ENCODE measurements around the gene WIF1.

The WIF1 gene, protein sequence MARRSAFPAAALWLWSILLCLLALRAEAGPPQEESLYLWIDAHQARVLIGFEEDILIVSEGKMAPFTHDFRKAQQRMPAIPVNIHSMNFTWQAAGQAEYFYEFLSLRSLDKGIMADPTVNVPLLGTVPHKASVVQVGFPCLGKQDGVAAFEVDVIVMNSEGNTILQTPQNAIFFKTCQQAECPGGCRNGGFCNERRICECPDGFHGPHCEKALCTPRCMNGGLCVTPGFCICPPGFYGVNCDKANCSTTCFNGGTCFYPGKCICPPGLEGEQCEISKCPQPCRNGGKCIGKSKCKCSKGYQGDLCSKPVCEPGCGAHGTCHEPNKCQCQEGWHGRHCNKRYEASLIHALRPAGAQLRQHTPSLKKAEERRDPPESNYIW

DNA sequence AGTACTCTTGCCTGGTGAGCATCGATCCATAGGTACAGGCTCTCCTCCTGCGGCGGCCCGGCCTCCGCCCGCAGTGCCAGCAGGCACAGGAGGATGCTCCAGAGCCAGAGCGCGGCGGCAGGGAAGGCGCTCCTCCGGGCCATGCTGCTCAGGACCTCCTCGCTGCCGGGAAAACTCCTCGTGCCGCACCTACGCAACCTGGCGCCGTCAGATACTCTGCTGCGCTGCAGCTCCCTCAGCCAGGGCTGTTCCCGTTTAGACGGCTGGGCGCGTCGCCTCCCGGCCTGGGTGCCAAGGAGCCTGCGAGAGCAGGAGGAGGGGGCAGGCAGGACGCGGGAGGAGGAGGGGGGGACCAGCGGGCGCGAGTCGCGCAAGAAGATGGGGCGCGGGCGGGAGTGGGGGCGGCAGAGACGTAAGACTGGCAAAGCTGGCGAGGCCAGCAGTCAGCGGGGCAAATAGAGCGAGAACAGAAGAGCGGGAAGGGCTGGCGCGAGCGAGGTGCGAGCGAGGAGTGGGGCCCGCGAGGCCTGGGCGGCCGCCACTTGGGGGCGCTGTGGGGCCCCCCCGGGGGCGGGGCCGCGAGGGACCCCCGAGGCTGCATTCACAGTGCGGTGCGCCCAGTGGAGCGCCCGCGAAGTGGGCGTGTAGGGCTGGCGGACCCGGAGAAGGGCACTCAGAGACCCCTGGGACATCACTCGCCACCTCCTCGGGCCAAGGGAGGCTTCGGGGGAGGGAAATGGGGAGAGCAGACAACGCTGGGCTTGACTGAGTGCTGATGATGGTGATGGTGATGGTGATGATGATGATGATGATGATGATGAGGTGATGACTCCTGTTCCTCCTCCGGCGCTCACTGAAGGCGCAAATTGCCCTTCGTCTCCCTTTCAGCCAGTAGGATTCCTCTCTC, at the start of gene WIF1:
TSS of gene WIF1 (minus strand) at position 257 of the 907 bp plus-strand sequence. CDS start at position 143, 114 bp downstream.
- peak; percentile 27 for DNase-seq (ENCODE audit: low spot score)

DNA sequence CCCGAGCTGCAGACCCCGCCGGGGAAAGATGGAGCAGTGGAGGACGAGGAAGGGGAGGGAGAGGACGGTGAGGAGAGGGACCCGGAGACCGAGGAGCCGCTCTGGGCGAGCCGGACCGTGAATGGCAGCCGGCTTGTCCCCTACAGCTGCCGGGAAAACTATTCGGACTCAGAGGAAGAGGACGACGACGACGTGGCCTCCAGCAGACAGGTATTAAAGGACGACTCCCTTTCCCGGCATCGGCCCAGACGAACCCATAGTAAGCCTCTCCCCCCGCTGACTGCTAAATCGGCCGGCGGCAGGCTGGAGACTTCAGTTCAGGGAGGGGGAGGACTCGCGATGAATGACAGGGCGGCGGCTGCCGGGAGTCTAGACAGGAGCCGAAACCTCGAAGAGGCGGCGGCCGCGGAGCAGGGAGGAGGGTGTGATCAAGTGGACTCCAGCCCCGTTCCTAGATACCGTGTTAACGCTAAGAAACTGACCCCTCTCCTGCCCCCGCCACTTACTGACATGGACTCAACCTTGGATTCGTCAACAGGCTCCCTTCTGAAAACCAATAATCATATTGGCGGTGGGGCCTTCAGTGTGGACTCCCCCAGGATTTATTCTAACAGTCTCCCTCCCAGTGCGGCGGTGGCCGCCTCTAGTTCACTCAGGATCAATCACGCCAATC, 49.2 kb upstream of the WIF1 start:
- DNase-seq (ENCODE audit: low spot score) = peak; percentile 82

DNA sequence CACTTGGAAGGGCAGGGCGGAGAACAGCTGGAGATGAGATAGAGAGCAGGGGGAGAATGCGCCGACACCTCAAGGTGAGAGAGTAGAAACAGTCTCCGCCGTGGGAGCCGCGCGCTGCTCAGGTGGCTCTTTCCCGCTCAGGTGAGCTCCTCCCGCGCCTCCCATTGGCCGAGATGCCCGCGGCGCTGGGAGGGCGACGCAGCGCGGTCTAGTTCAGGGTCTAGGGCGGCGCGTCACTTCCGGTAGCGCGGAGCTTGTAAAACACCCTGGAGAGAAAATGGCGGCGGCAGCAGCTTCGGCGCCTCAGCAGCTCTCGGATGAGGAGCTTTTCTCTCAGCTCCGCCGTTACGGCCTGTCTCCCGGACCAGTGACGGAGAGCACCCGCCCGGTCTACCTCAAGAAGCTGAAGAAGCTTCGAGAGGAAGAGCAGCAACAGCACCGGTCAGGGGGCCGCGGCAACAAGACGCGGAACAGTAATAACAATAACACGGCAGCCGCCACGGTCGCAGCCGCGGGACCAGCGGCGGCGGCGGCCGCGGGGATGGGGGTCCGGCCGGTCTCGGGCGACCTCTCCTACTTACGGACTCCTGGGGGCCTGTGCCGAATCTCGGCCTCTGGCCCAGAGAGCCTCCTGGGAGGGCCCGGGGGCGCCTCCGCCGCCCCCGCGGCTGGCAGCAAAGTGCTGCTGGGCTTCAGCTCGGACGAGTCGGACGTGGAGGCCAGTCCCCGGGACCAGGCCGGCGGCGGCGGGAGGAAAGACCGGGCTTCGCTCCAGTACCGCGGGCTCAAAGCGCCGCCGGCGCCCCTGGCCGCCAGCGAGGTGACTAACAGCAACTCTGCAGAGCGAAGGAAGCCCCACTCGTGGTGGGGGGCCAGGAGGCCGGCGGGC, 48.5 kb upstream of the WIF1 start, which contains the start of gene LEMD3:
TSS of gene LEMD3 (plus strand) at position 264 of the 889 bp plus-strand sequence. CDS start at position 278, 14 bp downstream.
- peak; percentile 96 for DNase-seq (ENCODE audit: low spot score)

DNA sequence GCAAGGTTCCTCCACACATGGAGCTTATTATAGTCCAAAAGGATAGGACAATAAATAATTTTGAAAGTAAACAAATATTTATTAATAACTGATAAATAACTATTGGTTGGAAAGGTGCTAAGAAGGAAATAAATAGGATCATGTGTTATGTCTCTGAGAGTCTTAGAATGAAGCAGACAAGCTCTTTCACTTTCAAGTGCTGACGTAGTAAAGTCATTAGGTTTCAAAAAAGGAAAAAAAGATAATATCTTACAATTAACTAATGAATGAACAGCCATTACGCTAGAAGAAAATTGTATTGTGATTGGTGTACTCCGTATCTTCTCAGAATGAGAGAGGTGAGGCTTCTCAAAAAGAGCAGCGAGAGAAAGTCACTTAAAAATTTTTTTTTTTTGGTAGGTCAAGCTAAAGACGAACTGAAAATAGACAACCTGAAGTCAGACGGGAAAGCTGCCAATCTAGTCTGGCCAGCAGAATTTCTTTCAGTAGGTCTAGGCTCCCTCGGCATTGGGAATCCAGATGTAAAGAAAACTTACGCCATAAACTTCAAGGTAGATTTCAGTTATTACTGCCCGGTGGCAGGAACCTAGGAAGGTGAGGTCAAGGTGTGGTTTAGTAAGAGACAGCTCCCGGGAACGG, 47.7 kb upstream of the WIF1 start:
- no peak for DNase-seq (ENCODE audit: low spot score)

DNA sequence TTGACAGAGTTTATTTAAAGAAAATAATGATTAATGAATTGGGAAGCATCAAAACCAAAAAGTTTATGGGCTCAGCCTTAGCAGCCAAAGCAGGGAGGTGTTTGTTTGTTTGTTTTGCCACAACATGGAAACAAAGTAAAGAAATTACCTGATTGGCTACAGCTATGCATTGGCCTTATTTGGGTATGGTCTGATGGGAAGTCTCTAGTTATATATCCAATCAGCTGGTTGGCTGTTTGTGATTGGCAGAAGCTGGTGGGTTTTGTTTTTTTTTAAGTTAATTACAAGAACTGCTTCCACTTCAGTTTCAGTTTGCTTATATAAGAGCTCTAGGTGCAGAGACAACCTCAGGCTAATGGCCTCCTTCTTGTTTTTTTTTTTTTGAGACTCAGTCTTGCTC, 43.7 kb upstream of the WIF1 start:
- DNase-seq (ENCODE audit: low spot score) = no peak

DNA sequence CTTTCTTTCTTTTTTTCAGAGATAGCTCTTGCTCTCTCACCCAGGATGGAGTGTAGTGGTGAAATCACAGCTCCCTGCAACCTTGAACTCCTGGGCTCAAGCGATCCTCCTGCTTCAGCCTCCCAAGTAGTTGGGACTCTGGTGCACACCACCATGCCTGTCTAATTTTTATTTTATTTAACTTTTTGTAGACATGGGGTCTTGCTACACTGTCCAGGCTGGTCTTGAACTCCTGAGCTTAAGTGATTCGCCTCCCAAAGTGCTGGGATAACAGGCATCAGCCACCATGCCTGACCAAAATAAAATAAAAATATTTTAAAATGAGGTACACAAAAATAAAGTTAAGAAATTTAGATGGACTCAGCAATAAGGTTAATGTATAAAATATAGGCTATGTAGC, 43.1 kb upstream of the WIF1 start:
- DNase-seq (ENCODE audit: low spot score) = no peak

DNA sequence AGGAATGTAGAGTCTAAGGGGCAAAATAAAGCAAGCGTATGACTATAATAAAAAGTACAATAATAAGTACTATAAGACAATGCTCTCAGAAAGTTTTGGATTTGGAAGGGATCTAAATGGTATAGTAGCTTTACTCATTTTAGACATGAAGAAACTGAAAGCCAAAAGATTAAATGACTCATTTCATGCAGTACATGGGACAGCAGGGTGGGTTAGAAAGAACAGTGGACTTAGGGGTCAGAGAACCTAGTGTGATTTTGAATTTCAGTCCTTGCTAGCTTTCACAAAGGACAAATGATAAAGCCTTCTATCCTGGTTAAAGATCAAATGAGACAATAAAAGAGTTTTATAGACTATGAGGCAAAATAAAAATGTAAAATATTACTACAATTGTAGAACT, 41.5 kb upstream of the WIF1 start:
- DNase-seq (ENCODE audit: low spot score) = no peak

DNA sequence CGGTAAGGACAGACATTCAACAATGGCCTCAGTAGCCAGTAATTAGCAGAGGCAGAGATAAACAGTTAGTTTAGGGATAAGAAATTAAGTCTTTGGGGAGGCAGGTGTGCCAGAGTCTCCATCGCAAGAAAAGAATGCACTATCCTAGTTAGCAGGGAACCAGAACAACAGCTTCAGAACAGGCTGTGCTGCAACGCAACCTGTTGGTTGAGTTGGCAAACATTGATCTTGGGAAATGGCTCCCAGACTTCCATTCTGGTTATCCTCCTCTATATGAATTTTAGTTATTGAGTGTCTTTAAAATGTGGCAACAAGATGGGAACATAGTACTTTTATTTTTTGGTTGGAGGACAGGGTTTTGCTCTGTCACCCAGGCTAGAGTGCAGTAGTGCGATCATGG, 36.0 kb upstream of the WIF1 start:
- DNase-seq (ENCODE audit: low spot score) = no peak

DNA sequence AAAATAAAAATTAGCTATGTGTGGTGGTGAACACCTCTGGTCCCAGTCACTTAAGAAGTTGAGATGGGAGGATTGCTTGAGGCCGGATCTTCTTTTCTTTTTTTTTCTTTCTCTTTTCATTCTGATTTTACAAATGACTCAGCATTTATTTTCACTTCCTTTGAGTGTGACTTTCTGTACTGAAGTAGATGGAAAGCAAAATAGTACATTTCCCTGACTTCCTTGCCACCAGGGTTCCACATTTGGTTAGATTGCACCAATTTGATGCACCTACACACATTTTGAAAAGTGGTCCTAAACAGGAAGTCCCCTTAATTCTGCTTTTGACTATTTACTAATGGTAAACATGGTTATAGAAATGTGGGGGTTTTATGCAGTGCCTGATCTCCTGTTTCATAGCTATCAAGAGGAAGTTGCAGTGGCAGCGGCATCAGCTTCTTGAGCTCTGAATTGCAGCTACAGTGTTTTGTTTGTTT, 35.3 kb upstream of the WIF1 start:
- DNase-seq (ENCODE audit: low spot score) = no peak

DNA sequence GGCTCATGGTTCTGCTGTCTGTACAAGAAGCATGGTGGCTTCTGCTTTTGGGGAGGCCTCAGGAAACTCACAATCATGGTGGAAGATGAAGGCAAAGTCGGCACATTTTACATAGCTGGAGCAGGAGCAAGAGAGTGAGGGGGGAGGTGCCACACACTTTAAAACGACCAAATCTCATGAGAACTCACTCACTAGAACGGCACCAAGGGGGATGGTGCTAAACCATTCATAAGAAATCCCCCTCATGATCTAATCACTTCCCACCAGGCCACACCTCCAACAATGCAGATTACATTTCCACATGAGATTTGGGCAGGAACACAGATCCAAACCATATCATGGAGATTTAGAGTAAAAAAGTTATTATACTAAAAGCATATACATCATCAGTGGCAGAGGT, 34.7 kb upstream of the WIF1 start:
- DNase-seq (ENCODE audit: low spot score) = no peak

DNA sequence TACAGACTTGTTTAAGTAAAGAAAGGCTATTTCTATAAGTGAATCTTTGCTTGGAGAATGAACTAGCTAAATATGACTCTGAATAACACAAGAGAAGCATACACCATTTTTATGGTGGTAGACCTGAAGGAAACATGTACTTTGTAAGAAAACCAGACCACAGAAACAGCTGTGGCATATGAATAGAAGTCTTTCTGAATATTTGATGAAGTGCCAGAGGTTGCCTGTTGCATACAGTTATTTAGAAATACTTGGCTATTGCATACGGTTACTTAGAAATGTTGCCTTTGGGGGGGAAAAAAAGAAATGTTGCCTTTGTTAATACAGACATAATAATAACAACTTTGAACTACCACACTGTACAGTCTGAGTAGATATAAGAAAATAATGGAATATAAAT, 31.5 kb upstream of the WIF1 start:
- no peak for DNase-seq (ENCODE audit: low spot score)

DNA sequence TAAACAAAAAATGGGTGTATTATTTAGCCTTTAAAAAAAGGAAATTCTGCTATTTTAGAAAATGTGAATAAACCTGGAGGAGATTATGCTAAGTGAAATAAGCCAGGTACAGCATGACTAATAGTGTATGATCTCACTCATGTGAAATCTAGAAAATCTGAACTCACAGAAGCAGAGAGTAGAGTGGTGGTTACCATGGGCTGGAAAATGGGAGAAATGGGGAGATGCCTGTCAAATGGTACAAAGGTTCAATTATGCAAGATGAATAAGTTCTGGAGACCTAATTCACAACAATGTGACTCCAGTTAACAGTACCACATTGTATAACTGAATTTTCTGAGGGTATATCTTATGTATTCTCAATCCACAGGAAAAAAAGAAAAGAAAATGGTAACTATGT, 30.9 kb upstream of the WIF1 start:
- DNase-seq (ENCODE audit: low spot score) = no peak

DNA sequence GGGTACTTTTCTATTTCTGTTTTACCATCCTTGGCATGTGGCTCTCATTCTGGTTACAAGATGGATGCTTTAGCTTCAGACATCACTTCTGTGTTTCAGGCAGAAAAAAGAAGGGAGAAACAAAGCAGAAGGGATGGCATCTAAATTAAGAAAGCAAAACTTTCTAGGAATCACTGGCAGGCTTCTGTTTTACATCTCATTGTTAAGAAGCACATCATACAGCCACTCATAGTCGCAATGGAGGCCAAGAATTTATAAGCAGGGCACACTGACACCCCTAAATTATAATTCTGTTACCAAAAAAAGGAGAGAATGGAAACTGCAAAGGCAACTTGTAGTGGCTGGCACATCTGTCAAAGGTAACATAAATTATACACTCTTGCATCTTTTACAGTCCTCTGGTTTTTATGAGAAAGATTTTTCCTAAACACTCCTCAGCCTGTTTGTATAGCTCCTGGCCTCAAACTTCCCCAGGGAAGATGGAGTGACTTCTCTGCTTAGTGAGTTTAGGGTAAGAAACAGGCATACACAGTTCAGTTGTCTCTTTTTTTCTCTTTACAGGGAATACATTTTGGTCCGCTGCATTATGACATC, 26.3 kb upstream of the WIF1 start:
- DNase-seq (ENCODE audit: low spot score) = no peak

DNA sequence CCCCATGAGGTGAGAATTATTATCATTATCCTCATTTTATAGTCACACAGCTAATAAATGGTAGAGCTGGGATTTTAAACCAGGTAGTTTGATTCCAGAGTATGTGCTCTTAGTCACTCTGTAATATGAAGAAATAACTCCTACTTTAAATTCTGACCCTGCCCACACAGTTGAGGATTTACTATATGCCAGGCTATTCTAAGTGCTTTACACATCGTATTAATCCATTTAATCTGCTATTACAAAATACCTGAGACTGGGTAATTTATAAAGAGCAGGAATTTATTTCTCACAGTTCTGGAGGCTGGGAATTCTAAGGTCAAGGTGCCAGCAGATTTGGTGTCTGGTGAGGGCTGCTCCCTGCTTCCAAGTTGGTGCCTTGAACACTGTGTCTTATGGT, 19.6 kb upstream of the WIF1 start:
- no peak for DNase-seq (ENCODE audit: low spot score)

DNA sequence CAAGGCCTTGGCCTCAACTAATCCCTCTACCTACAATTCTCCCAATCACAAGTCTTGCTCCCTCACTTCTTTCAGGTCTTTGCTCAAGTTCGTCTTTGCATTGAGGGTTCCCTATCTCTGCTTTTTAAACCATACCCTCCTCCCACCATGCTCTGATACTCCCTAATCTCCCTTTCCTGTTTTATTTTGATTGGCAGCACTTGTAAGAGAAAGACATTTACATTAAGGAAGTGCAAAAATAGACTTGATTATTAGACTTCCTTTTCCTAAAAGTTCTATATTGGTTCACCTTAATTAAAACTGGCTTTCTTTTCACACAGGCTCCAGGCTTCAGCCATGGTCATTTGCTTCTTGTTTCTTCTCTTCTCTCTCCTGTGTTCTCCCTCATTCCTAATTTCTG, 18.3 kb upstream of the WIF1 start:
- no peak for DNase-seq (ENCODE audit: low spot score)

DNA sequence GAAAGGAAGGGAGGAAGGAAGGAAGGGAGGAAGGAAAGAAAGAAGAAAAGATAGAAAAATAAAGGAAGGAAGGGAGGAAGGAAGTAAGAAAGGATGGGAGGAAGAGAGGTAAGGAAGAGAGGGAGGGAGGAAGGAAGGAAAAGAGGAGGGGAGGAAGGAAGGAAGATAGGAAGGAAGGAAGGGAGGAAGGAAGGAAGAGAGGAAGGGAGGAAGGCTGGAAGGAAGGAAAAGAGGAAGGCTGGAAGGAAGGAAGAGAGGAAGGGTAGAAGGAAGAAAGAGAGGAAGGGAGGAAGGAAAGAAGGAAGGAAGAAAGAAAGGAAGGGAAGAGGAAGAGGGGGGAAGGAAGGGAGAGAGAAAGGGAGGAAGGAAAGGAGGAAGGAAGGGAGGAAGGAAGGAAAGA, 12.8 kb upstream of the WIF1 start:
- DNase-seq (ENCODE audit: low spot score) = no peak

DNA sequence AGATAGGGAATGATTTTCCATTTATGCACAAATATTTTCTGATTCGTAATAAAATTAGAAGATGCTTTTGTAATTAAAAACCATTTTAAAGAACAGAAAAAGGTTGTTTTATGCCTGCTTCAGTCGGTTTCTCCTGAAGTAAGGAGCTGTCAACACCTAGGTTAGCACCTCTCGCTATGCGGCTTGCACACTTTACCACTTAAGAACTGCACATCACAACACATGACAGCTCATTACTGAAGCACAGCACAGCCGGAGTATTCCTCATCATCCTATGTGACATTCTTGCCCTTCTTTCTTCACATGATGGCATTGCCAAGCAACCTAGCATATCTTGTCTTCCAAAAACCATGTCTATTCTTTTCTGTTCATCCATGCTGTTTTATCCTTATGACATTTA, 5.4 kb upstream of the WIF1 start:
- no peak for DNase-seq (ENCODE audit: low spot score)

DNA sequence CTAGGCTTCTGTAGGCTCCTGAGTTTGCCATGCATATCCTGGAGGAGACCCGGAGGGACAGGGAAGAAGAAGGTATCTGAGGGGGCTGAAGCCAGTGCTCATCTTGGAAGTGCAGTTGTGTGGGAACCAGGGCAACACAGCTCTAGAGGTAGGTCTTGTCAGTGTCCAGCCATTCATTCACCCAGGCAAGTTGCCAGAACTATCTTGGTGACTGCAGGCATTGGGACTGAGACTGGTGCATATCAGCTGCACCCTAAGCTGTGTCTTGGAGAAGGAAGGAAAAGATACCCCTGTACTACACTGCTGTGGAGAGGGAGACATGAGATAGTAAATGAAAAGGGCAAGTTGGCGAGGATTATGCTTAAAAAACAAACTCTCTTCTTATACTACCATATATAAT, 4.9 kb upstream of the WIF1 start:
- no peak for DNase-seq (ENCODE audit: low spot score)

DNA sequence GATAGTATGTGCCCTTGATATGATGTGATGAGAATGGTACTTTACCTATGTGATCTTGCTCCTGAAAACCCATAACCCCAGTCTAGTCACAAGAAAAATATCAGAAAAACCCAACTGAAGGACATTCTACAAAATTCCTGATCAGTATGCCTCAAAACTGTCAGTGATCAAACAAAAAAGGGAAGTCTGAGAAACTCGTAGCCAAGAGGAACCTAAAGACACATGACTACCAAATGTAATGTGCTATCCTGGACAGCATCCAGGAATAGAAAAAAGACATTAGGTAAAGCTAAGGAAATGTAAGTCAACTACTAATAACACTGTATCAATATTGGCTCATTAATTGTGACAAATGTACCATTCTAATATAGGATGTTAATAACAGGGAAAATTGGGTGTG, 4.1 kb upstream of the WIF1 start:
- DNase-seq (ENCODE audit: low spot score) = no peak

DNA sequence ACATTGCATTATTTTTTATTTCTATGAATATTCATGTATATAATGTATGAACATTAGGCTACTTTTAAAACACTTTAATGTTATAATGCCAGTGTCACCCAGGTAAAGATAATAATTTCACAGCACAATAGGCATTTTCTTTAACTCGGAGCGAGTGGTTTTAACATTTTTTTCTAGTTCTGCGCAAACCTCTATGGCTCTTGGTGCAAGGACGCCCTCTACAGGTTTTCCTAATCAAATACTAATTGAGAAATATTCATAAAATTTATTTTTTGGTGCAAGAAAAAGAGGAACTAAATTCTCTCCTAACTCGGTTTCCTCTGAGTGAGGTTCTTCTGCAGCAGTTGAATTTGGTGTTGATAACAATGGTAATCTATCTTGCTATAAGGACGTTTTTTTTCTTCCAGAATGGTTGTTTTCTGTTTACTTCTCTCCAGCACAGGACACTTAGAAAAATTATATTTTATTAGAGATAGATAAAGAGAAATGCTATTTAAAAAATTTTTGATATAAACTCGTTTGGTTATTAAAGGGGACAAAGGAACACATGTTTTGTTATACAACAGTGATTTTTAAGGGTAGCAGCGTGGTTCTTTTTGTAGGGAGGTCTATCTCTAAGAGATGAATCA, 2.4 kb upstream of the WIF1 start:
- DNase-seq (ENCODE audit: low spot score) = peak; percentile 38
